ENCODE measurements around the gene FAM20C.

- TF ChIP-seq EZH2 (IDR thresholded peaks at IDR 0.05; ENCODE audit: insufficient read depth, low read length) (no peak), CTCF (IDR thresholded peaks at IDR 0.05; ENCODE audit: insufficient read depth, low read depth, low read length) (no peak)
Observed at GRCh38 chr7:300546-301290, 108.3 kb downstream of the FAM20C start.

Measured in astrocyte (in vitro differentiated cells and primary cell).